HEK293 (cell line): ENCODE results near the gene GAPDHS.

Source experiments
- KLF1 ChIP-seq: fragments of 450-650 bp; formaldehyde crosslinking; IDR thresholded peaks from 2 replicates; pipeline ENCODE4 v1.5.1; 2016; ENCODE audit warnings: missing biosample characterization, missing genetic modification characterization
- MZF1 ChIP-seq: fragments of 450-650 bp; formaldehyde crosslinking; IDR thresholded peaks from 2 replicates; pipeline ENCODE4 v1.5.1; 2017; ENCODE audit warnings: missing biosample characterization, missing genetic modification characterization, borderline replicate concordance
- PRDM10 ChIP-seq: fragments of 450-650 bp; formaldehyde crosslinking; IDR thresholded peaks from 2 replicates; pipeline ENCODE4 v1.5.1; 2016; ENCODE audit warnings: missing biosample characterization, missing genetic modification characterization
- SP3 ChIP-seq: fragments of 450-650 bp; formaldehyde crosslinking; IDR thresholded peaks from 2 replicates; pipeline ENCODE4 v1.5.1; 2016; ENCODE audit warnings: missing biosample characterization, missing genetic modification characterization
- TCF7L2 ChIP-seq: IDR thresholded peaks from 2 replicates; pipeline ENCODE4 v1.6.1; 2011; ENCODE audit warnings: low read depth, mild to moderate bottlenecking, inconsistent platforms, low read length, moderate library complexity, borderline replicate concordance
- ZBTB20 ChIP-seq: fragments of 450-650 bp; formaldehyde crosslinking; IDR thresholded peaks from 2 replicates; pipeline ENCODE4 v1.5.1; 2016; ENCODE audit warnings: missing biosample characterization, missing genetic modification characterization
- ZFP3 ChIP-seq: fragments of 450-650 bp; formaldehyde crosslinking; IDR thresholded peaks from 2 replicates; pipeline ENCODE4 v1.5.1; 2016; ENCODE audit warnings: low read depth, missing biosample characterization, missing genetic modification characterization
- ZNF112 ChIP-seq: fragments of 450-650 bp; formaldehyde crosslinking; IDR thresholded peaks from 2 replicates; pipeline ENCODE4 v1.5.0; 2017; ENCODE audit warnings: missing biosample characterization, missing genetic modification characterization
- ZNF114 ChIP-seq: fragments of 450-650 bp; formaldehyde crosslinking; IDR thresholded peaks from 2 replicates; pipeline ENCODE4 v1.5.0; 2017; ENCODE audit warnings: missing biosample characterization, missing genetic modification characterization
- ZNF155 ChIP-seq: fragments of 450-650 bp; formaldehyde crosslinking; IDR thresholded peaks from 2 replicates; pipeline ENCODE4 v1.5.1; 2016; ENCODE audit warnings: missing biosample characterization, missing genetic modification characterization
- ZNF18 ChIP-seq: fragments of 450-650 bp; formaldehyde crosslinking; IDR thresholded peaks from 2 replicates; pipeline ENCODE4 v1.5.1; 2016; ENCODE audit warnings: missing biosample characterization, missing genetic modification characterization
- ZNF26 ChIP-seq: fragments of 450-650 bp; formaldehyde crosslinking; IDR thresholded peaks from 2 replicates; pipeline ENCODE4 v1.5.1; 2016; ENCODE audit warnings: missing biosample characterization, missing genetic modification characterization
- ZNF501 ChIP-seq: fragments of 450-650 bp; formaldehyde crosslinking; IDR thresholded peaks from 2 replicates; pipeline ENCODE4 v1.5.1; 2016; ENCODE audit warnings: missing biosample characterization, missing genetic modification characterization
- ZNF660 ChIP-seq: fragments of 450-650 bp; IDR thresholded peaks from 2 replicates; pipeline ENCODE4 v1.5.1; 2018; ENCODE audit warnings: missing biosample characterization, mild to moderate bottlenecking, missing genetic modification characterization
- ZNF670 ChIP-seq: fragments of 450-650 bp; formaldehyde crosslinking; IDR thresholded peaks from 2 replicates; pipeline ENCODE4 v1.5.1; 2016; ENCODE audit warnings: missing biosample characterization, missing genetic modification characterization, low read depth
- ZNF677 ChIP-seq: fragments of 450-650 bp; IDR thresholded peaks from 2 replicates; pipeline ENCODE4 v1.5.0; 2018; ENCODE audit warnings: missing biosample characterization, mild to moderate bottlenecking, missing genetic modification characterization, moderate library complexity
- ZNF747 ChIP-seq: fragments of 450-650 bp; formaldehyde crosslinking; IDR thresholded peaks from 2 replicates; pipeline ENCODE4 v1.5.1; 2016; ENCODE audit warnings: missing biosample characterization, missing genetic modification characterization
- TF ChIP-seq, protein P1 (sequence below): fragments of 450-650 bp; formaldehyde crosslinking; IDR thresholded peaks from 2 replicates; pipeline ENCODE4 v1.5.1; 2016; ENCODE audit warnings: missing biosample characterization, missing genetic modification characterization
- TF ChIP-seq, protein P2 (sequence below): fragments of 450-650 bp; formaldehyde crosslinking; IDR thresholded peaks from 2 replicates; pipeline ENCODE4 v1.5.1; 2016; ENCODE audit warnings: missing biosample characterization, missing genetic modification characterization
- TF ChIP-seq, protein P3 (sequence below): fragments of 450-650 bp; formaldehyde crosslinking; IDR thresholded peaks from 2 replicates; pipeline ENCODE4 v1.5.1; 2016; ENCODE audit warnings: missing biosample characterization, missing genetic modification characterization, borderline replicate concordance
- TF ChIP-seq, protein P4 (sequence below): fragments of 450-650 bp; formaldehyde crosslinking; IDR thresholded peaks from 2 replicates; pipeline ENCODE4 v1.5.1; 2016; ENCODE audit warnings: missing biosample characterization, missing genetic modification characterization

GAPDHS gene

DNA sequence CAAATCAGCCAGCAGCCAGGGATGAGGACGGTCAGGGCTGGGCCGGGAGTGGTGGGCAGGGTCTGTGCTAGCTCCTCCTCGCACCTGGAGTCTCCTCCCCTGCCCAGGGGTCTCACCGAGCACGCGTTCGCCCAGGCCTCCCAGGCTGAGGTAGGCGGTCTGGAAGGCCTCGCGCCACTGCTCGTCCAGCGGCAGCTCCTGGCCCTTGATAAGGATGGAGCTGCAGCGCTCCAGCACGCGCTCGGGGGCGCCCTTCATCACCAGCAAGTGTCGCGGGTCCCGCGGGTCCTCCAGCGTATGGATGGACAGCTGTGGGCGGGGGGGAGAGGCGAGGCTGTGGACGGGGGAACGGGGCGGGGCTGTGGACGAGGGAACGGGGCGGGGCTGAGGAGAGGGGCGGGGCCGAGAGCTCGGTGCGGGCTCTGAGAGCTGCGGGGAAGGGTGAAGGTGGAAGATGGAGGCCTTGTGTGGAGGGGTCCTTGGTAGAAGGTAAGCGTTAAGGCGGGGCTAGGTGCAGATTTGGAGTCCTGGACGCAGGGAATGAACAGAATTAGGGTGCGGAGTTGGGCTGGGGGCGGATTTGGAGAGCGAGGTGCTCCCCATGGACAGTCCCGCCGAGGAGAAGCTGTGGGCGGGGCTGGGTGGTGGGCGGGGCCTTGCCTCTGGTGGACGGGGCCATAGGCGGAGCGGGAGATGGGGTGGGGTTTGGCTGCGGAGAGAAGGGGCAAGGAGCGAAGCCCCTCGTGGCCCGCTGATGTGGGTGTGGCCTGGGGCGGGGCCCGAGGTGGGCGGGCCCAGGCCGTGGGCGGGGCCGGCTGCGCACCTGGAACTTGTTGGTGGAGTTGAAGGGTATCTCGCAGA, 24.5 kb downstream of the GAPDHS start (continued):
- TF ChIP-seq, protein P1, sequence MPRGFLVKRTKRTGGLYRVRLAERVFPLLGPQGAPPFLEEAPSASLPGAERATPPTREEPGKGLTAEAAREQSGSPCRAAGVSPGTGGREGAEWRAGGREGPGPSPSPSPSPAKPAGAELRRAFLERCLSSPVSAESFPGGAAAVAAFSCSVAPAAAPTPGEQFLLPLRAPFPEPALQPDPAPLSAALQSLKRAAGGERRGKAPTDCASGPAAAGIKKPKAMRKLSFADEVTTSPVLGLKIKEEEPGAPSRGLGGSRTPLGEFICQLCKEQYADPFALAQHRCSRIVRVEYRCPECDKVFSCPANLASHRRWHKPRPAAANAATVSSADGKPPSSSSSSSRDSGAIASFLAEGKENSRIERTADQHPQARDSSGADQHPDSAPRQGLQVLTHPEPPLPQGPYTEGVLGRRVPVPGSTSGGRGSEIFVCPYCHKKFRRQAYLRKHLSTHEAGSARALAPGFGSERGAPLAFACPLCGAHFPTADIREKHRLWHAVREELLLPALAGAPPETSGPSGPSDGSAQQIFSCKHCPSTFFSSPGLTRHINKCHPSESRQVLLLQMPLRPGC (tag by site-specific recombination): no peak; the same call in 1 of the 2 replicates
- TF ChIP-seq ZNF155 (tag by site-specific recombination): no peak
- TF ChIP-seq ZNF114 (tag by site-specific recombination): no peak
- TF ChIP-seq, protein P2, sequence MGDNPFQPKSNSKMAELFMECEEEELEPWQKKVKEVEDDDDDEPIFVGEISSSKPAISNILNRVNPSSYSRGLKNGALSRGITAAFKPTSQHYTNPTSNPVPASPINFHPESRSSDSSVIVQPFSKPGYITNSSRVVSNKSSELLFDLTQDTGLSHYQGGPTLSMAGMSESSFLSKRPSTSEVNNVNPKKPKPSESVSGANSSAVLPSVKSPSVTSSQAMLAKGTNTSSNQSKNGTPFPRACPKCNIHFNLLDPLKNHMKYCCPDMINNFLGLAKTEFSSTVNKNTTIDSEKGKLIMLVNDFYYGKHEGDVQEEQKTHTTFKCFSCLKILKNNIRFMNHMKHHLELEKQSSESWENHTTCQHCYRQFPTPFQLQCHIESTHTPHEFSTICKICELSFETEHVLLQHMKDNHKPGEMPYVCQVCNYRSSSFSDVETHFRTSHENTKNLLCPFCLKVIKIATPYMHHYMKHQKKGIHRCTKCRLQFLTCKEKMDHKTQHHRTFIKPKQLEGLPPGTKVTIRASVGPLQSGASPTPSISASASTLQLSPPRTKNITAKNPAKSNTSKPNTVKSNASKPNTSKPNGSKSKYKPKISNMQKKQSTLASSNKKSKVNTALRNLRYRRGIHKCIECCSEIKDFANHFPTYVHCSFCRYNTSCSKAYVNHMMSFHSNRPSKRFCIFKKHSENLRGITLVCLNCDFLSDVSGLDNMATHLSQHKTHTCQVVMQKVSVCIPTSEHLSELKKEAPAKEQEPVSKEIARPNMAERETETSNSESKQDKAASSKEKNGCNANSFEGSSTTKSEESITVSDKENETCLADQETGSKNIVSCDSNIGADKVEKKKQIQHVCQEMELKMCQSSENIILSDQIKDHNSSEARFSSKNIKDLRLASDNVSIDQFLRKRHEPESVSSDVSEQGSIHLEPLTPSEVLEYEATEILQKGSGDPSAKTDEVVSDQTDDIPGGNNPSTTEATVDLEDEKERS (tag by site-specific recombination): no peak
- peak; percentile 97 for TF ChIP-seq KLF1
- no peak for TF ChIP-seq ZNF112 (tag by site-specific recombination)
- no peak for TF ChIP-seq ZNF660 (tag by site-specific recombination)
- TF ChIP-seq, protein P3, sequence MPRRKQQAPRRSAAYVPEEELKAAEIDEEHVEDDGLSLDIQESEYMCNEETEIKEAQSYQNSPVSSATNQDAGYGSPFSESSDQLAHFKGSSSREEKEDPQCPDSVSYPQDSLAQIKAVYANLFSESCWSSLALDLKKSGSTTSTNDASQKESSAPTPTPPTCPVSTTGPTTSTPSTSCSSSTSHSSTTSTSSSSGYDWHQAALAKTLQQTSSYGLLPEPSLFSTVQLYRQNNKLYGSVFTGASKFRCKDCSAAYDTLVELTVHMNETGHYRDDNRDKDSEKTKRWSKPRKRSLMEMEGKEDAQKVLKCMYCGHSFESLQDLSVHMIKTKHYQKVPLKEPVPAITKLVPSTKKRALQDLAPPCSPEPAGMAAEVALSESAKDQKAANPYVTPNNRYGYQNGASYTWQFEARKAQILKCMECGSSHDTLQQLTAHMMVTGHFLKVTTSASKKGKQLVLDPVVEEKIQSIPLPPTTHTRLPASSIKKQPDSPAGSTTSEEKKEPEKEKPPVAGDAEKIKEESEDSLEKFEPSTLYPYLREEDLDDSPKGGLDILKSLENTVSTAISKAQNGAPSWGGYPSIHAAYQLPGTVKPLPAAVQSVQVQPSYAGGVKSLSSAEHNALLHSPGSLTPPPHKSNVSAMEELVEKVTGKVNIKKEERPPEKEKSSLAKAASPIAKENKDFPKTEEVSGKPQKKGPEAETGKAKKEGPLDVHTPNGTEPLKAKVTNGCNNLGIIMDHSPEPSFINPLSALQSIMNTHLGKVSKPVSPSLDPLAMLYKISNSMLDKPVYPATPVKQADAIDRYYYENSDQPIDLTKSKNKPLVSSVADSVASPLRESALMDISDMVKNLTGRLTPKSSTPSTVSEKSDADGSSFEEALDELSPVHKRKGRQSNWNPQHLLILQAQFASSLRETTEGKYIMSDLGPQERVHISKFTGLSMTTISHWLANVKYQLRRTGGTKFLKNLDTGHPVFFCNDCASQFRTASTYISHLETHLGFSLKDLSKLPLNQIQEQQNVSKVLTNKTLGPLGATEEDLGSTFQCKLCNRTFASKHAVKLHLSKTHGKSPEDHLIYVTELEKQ: no peak
- peak; percentile 46; the same call in 1 of the 2 replicates for TF ChIP-seq ZBTB20 (tag by site-specific recombination)
- TF ChIP-seq ZNF747: no peak
- TF ChIP-seq, protein P4, sequence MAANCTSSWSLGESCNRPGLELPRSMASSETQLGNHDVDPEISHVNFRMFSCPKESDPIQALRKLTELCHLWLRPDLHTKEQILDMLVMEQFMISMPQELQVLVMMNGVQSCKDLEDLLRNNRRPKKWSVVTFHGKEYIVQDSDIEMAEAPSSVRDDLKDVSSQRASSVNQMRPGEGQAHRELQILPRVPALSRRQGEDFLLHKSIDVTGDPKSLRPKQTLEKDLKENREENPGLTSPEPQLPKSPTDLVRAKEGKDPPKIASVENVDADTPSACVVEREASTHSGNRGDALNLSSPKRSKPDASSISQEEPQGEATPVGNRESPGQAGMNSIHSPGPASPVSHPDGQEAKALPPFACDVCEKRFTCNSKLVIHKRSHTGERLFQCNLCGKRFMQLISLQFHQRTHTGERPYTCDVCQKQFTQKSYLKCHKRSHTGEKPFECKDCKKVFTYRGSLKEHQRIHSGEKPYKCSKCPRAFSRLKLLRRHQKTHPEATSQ: 0 out of 2 replicates have a peak, but pooled peaks have one; percentile 36
- TF ChIP-seq PRDM10 (tag by site-specific recombination): peak; percentile 97
- no peak for TF ChIP-seq ZNF677 (tag by site-specific recombination)
- no peak; the same call in 1 of the 2 replicates for TF ChIP-seq ZNF501 (tag by site-specific recombination)
- no peak for TF ChIP-seq ZNF26
- TF ChIP-seq MZF1 (tag by site-specific recombination): no peak
- TF ChIP-seq ZNF18: no peak
- no peak for TF ChIP-seq ZNF670 (tag by site-specific recombination)
- TF ChIP-seq ZFP3 (tag by site-specific recombination): no peak
- TF ChIP-seq TCF7L2: no peak
- TF ChIP-seq SP3 (tag by site-specific recombination): peak; percentile 100
